Vagina (tissue), 2 donors: ENCODE results near the gene ISOC1. TPM values are rescaled to one million over a fixed set of nuclear protein-coding genes. Genes with fewer than 3 reads are reported as not detected.

Experiments
- DNase-seq, 2 donors: peaks; one replicate each; pipeline ENCODE4 v3.0.0-alpha.2; 2017; ENCODE audit errors: extremely low spot score in 2 of 2
- H3K27ac ChIP-seq: fragments of 200-600 bp; sonication (generic); one replicate; pipeline ENCODE4 v1.5.1; 2019
- H3K27me3 ChIP-seq: fragments of 200-600 bp; sonication (generic); one replicate; pipeline ENCODE4 v1.5.1; 2019
- H3K36me3 ChIP-seq, 2 donors: fragments of 200-600 bp; sonication (generic); one replicate each; pipeline ENCODE4 v1.5.1; 2017 to 2019
- H3K4me1 ChIP-seq: fragments of 200-600 bp; sonication (generic); one replicate; pipeline ENCODE4 v1.5.1; 2019
- H3K4me3 ChIP-seq, 2 donors: fragments of 200-600 bp; sonication (generic); 1 replicate in 1 of 2; 2 replicates in 1 of 2; pipeline ENCODE4 v1.5.1; 2016 to 2019
- H3K9me3 ChIP-seq: fragments of 200-600 bp; sonication (generic); one replicate; pipeline ENCODE4 v1.5.1; 2019
- POLR2A ChIP-seq, 2 donors: fragments of 450-650 bp; IDR thresholded peaks; one replicate each; pipeline ENCODE4 v1.6.1; 2017; ENCODE audit warnings: antibody characterized with exemption in 2 of 2, mild to moderate bottlenecking in 2 of 2, moderate library complexity in 2 of 2
- POLR2AphosphoS5 ChIP-seq, 2 donors: sonication (generic); formaldehyde crosslinking; IDR thresholded peaks; one replicate each; pipeline ENCODE4 v1.9.0; 2017; ENCODE audit warnings: antibody characterized with exemption in 2 of 2, mild to moderate bottlenecking in 2 of 2, low read depth in 1 of 2; ENCODE audit not compliant: insufficient read depth in 1 of 2
- intact Hi-C: fragments of 100-400 bp; cut with DNase I; formaldehyde crosslinking; loops from one replicate; pipeline ENCODE4 v1.15.1; 2023
- total RNA-seq: library from RNA; depleted of rRNA; stranded (reverse); fragments of >200 nt; gene quantifications from one replicate; pipeline ENCODE4 v1.2.3, GENCODE V29; 2016
- TF ChIP-seq, protein P1 (sequence below), 3 experiments: fragments of 450-650 bp in 2 of 3; fragments of 200-600 bp in 1 of 3; sonication (generic) in 1 of 3; IDR thresholded peaks; one replicate each; pipeline ENCODE4 v1.5.1; 2017 to 2019; ENCODE audit warnings: antibody characterized with exemption in 3 of 3, mild to moderate bottlenecking in 2 of 3, moderate library complexity in 2 of 3

Gene ISOC1
- total RNA-seq, 1 donor from 2014 or later, result 25.0 TPM

- H3K4me1 ChIP-seq, result peaks cover 6% of the 10 kb centered on the region
- H3K27me3 ChIP-seq, result no peaks in the 10 kb centered on the region
- no peak overlapping the region for H3K4me3 ChIP-seq
- intact Hi-C loops, result no loop called here
- TF ChIP-seq POLR2A (IDR thresholded peaks at IDR 0.05) (no peak), POLR2AphosphoS5 (IDR thresholded peaks at IDR 0.05; ENCODE audit: insufficient read depth in 1 of 2, low read depth in 1 of 2) (no peak)
- TF ChIP-seq, protein P1, sequence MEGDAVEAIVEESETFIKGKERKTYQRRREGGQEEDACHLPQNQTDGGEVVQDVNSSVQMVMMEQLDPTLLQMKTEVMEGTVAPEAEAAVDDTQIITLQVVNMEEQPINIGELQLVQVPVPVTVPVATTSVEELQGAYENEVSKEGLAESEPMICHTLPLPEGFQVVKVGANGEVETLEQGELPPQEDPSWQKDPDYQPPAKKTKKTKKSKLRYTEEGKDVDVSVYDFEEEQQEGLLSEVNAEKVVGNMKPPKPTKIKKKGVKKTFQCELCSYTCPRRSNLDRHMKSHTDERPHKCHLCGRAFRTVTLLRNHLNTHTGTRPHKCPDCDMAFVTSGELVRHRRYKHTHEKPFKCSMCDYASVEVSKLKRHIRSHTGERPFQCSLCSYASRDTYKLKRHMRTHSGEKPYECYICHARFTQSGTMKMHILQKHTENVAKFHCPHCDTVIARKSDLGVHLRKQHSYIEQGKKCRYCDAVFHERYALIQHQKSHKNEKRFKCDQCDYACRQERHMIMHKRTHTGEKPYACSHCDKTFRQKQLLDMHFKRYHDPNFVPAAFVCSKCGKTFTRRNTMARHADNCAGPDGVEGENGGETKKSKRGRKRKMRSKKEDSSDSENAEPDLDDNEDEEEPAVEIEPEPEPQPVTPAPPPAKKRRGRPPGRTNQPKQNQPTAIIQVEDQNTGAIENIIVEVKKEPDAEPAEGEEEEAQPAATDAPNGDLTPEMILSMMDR (IDR thresholded peaks at IDR 0.05), result no peak
- no peak for DNase-seq
- H3K36me3 ChIP-seq, result peaks cover 0 to 10% of the 10 kb centered on the region in 2 donors
- H3K27ac ChIP-seq, result no peak overlapping the region
- no peaks in the 10 kb centered on the region for H3K9me3 ChIP-seq
These were observed 21.1 kb downstream of the ISOC1 start for GRCh38 chr5:129115680-129116079.

DNA sequence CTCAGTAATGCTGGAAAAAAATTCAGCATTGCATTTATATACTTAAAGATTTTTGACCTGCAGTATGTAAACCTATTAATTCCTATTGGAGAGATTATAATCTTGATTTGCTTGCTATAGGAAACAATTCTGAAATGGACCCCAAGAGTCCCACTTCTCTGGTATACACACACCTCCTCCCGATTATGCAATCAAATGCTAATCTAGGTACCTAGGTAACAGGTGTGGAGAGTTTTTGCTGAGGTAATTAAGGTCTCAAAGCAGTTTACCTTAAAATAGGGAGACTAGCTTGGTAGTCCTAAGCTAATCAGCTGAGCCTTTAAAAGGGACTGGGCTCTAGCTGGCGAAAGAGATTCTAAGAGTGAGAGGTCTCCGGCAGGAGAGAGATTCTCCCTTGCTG is 22.2 kb downstream of the ISOC1 start:
- H3K9me3 ChIP-seq, result no peaks in the 10 kb centered on the region
- no peaks in the 10 kb centered on the region for H3K4me1 ChIP-seq
- DNase-seq, result no peak
- no peak for TF ChIP-seq POLR2A (IDR thresholded peaks at IDR 0.05)
- no peak for TF ChIP-seq POLR2AphosphoS5 (IDR thresholded peaks at IDR 0.05; ENCODE audit: insufficient read depth in 1 of 2, low read depth in 1 of 2)
- TF ChIP-seq, protein P1 (IDR thresholded peaks at IDR 0.05), result no peak
- H3K4me3 ChIP-seq, result no peak overlapping the region
- intact Hi-C loops, result no loop called here
- no peaks in the 10 kb centered on the region for H3K27me3 ChIP-seq
- no peak overlapping the region for H3K27ac ChIP-seq
- peaks cover 0 to 10% of the 10 kb centered on the region in 2 donors for H3K36me3 ChIP-seq

DNA sequence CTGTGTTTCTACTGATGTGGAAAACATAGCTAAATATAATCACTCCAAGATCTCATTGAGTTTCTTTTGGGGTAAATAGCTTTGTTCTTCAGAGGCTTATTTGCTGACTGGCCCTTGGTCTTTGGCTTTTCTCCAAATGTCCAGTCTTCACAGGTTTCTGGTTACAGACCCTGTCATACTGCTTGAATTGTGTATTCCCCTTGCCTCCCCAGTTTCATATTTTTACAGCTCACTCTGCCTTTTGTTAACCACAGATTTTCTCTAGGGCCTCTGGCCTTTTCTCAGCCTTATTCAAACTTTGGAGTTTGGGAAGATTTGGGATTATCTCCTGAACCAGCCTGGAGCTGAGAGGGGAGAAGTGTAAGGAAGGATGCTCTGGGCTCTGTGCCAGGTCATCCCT is 23.9 kb downstream of the ISOC1 start:
- TF ChIP-seq, protein P1 (IDR thresholded peaks at IDR 0.05), result no peak
- no peak for TF ChIP-seq POLR2AphosphoS5 (IDR thresholded peaks at IDR 0.05; ENCODE audit: insufficient read depth in 1 of 2, low read depth in 1 of 2)
- no peak for TF ChIP-seq POLR2A (IDR thresholded peaks at IDR 0.05)
- Histone ChIP-seq H3K4me1 (no peaks in the 10 kb centered on the region), H3K4me3 (no peak overlapping the region), H3K9me3 (no peaks in the 10 kb centered on the region), H3K27me3 (no peaks in the 10 kb centered on the region), H3K27ac (no peak overlapping the region), H3K36me3 (peaks cover 0 to 10% of the 10 kb centered on the region in 2 donors)
- intact Hi-C loops, result no loop called here
- DNase-seq, result no peak

DNA sequence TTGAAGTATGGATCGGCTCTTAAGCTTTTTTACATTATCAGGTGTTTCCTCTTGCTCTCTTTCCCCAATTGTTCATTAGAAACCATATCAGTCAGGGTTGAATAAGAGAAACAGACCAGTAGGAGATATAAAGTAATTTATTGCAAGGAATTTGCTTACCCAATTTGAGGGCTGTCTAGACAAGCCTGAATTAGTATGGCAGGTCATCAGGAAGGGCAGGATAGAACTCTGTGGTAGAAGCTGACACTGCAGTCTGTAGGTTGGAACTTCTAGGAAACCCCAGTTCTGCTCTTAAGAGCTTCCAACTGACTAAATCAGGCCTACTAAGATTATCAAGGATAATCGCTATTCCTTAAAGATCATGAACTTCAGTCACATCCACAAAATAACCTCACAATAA is 24.3 kb downstream of the ISOC1 start:
- Histone ChIP-seq H3K36me3 (peaks cover 0 to 10% of the 10 kb centered on the region in 2 donors), H3K27ac (no peak overlapping the region), H3K4me3 (no peak overlapping the region), H3K9me3 (no peaks in the 10 kb centered on the region), H3K27me3 (no peaks in the 10 kb centered on the region), H3K4me1 (no peaks in the 10 kb centered on the region)
- DNase-seq, result no peak
- TF ChIP-seq, protein P1 (IDR thresholded peaks at IDR 0.05), result no peak
- no peak for TF ChIP-seq POLR2A (IDR thresholded peaks at IDR 0.05)
- no peak for TF ChIP-seq POLR2AphosphoS5 (IDR thresholded peaks at IDR 0.05; ENCODE audit: insufficient read depth in 1 of 2, low read depth in 1 of 2)
- intact Hi-C loops, result no loop called here

DNA sequence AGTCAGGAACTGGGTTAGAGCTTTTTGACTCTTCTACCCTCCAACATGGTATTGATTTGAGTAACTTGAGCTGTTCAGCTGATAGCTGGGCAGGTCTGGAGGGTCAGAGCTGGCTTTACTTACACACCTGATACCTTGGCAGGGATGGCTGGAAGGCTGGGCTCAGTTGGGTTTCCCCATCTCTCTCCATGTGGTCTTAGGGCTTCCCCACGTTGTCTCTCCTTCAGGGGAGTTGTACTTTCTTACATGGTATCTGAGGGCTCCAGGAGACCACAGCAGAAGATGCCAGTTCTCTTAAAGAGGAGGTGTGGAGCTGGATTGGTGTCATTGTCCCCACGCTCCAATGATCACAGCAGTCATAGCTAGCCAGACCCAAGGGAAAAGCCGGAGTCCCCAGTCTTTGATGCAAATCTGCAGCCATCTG is 25.6 kb downstream of the ISOC1 start:
- Histone ChIP-seq H3K4me3 (no peak overlapping the region), H3K36me3 (peaks cover 0 to 10% of the 10 kb centered on the region in 2 donors), H3K4me1 (no peaks in the 10 kb centered on the region), H3K27ac (no peak overlapping the region), H3K9me3 (no peaks in the 10 kb centered on the region), H3K27me3 (no peaks in the 10 kb centered on the region)
- no peak for DNase-seq
- TF ChIP-seq POLR2AphosphoS5 (IDR thresholded peaks at IDR 0.05; ENCODE audit: insufficient read depth in 1 of 2, low read depth in 1 of 2) (no peak), POLR2A (IDR thresholded peaks at IDR 0.05) (no peak)
- TF ChIP-seq, protein P1 (IDR thresholded peaks at IDR 0.05), result no peak
- intact Hi-C loops, result no loop called here
